ENCODE data around the gene FLT4.
"Not testable (repeated sequence)": the region's sequence is repeated elsewhere in the genome, so short reads cannot be mapped to it uniquely, and the experiment has no call there.

The FLT4 gene

GRCh38 chr5:180669661-180670060, 20.3 kb upstream of the FLT4 start:
- no peak for DNase-seq

GRCh38 chr5:180668835-180669596, 19.6 kb upstream of the FLT4 start:
- DNase-seq = no peak

GRCh38 chr5:180666812-180667211, 17.4 kb upstream of the FLT4 start:
- no peak for DNase-seq

- no peak for DNase-seq
Observed at GRCh38 chr5:180665682-180666404, 16.4 kb upstream of the FLT4 start.

- DNase-seq = no peak
Observed at GRCh38 chr5:180658774-180659564, 9.6 kb upstream of the FLT4 start.

GRCh38 chr5:180655243-180655642, 5.8 kb upstream of the FLT4 start:
- DNase-seq = not testable (repeated sequence)

- no peak for DNase-seq
Observed at GRCh38 chr5:180652771-180653170, 3.4 kb upstream of the FLT4 start.

- DNase-seq = no peak
Observed at GRCh38 chr5:180652346-180652745, 2.9 kb upstream of the FLT4 start.

GRCh38 chr5:180648658-180649296, 623 bp downstream of the FLT4 start:
- DNase-seq = no peak

GRCh38 chr5:180647941-180648500, 1.4 kb downstream of the FLT4 start:
- DNase-seq = no peak

- no peak for DNase-seq
Observed at GRCh38 chr5:180647465-180647864, 1.9 kb downstream of the FLT4 start.

- DNase-seq = no peak
Observed at GRCh38 chr5:180646963-180647305, 2.5 kb downstream of the FLT4 start.

- no peak for DNase-seq
Observed at GRCh38 chr5:180646289-180646962, 3.0 kb downstream of the FLT4 start.

GRCh38 chr5:180645274-180646204, 3.9 kb downstream of the FLT4 start:
- DNase-seq = no peak

GRCh38 chr5:180644825-180645273, 4.6 kb downstream of the FLT4 start:
- no peak for DNase-seq

- no peak for DNase-seq
Observed at GRCh38 chr5:180644129-180644824, 5.1 kb downstream of the FLT4 start.

GRCh38 chr5:180643191-180643851, 6.1 kb downstream of the FLT4 start:
- no peak for DNase-seq

- no peak for DNase-seq
Observed at GRCh38 chr5:180642779-180643178, 6.6 kb downstream of the FLT4 start.

GRCh38 chr5:180642181-180642775, 7.1 kb downstream of the FLT4 start:
- no peak for DNase-seq

GRCh38 chr5:180641566-180641900, 7.9 kb downstream of the FLT4 start:
- no peak for DNase-seq

Measured in NCI-H1048 (cell line).